ENCODE data around the gene PHLDA2. TPM values are rescaled to one million over a fixed set of nuclear protein-coding genes. Genes with fewer than 3 reads are reported as not detected.
A peak's percentile ranks its signal among the peaks of the same experiment; 100 is the strongest.

Gene PHLDA2
- polyA plus RNA-seq, 1 donor (not counting 4 experiments of a cell fraction or from before 2014, with no cell fraction given) = 24.3 TPM

DNA sequence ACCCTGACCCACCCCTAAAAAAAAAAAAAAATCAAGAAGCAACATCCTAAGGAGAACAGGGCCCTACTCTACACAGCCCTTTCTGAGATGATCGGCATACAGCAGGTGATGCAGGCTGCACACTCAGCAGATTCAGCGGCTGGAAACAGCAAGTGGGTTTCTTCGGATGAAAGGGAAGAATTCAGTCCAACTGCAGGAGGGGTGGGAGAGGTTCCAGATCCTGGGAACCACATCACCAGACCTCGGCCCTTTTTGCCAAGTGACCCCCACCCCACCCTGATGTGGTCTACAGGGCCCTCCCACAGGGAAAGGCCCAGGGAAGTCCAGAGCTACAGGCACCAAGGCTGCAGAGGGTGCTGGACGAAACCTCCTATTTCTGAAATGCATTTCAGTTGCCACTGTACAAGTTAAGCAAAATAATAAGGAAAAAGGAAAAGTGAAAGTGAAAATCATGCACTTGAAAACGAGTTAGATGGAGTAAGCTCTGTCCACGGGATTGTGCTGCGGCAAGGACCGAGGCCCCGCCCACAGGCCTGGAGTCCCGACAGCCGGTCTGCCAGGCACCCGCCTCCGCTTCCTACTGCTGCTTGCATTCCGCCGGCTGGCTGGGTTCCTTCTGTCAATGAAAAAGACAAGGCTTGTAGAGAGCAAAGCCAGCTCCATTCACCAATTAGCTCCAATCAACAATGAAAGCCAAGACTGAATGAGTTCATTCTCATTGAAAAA lies 16.0 kb upstream of the PHLDA2 start:
- dilution Hi-C loops (cut with MboI; ENCODE audit: extremely low pct_ligation_motif_present, low sequenced_read_pairs) = no loop called here
- TF ChIP-seq, protein P1, sequence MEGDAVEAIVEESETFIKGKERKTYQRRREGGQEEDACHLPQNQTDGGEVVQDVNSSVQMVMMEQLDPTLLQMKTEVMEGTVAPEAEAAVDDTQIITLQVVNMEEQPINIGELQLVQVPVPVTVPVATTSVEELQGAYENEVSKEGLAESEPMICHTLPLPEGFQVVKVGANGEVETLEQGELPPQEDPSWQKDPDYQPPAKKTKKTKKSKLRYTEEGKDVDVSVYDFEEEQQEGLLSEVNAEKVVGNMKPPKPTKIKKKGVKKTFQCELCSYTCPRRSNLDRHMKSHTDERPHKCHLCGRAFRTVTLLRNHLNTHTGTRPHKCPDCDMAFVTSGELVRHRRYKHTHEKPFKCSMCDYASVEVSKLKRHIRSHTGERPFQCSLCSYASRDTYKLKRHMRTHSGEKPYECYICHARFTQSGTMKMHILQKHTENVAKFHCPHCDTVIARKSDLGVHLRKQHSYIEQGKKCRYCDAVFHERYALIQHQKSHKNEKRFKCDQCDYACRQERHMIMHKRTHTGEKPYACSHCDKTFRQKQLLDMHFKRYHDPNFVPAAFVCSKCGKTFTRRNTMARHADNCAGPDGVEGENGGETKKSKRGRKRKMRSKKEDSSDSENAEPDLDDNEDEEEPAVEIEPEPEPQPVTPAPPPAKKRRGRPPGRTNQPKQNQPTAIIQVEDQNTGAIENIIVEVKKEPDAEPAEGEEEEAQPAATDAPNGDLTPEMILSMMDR (optimal IDR thresholded peaks at IDR 0.05 in 1 of 3, IDR thresholded peaks at IDR 0.05 in 1 of 3, conservative IDR thresholded peaks at IDR 0.05 in 1 of 3; ENCODE audit: extremely low read depth in 1 of 3, insufficient read depth in 2 of 3, low read length in 3 of 3) = no peak
- no peak overlapping the region for H2AFZ ChIP-seq (ENCODE audit: control insufficient read depth, low read length)
- DNase-seq (ENCODE audit: low read depth, low spot score) = no peak
- H3K9ac ChIP-seq (ENCODE audit: control insufficient read depth, extremely low read depth, insufficient read depth, low read length) = no peak overlapping the region
- peaks cover 5% of the 10 kb centered on the region for H3K79me2 ChIP-seq (ENCODE audit: control insufficient read depth, insufficient read depth, low read length)
- no peaks in the 10 kb centered on the region for H3K9me1 ChIP-seq (ENCODE audit: control insufficient read depth, extremely low read depth, insufficient read depth, low read length)
- H3K4me2 ChIP-seq (ENCODE audit: control insufficient read depth, extremely low read depth, insufficient read depth, low read depth, low read length) = no peak overlapping the region
- peaks cover 21% of the 10 kb centered on the region for H3K4me1 ChIP-seq (ENCODE audit: control insufficient read depth, extremely low read depth, insufficient read depth, low read length)
- peaks cover 11% of the 10 kb centered on the region for H4K20me1 ChIP-seq (ENCODE audit: control insufficient read depth, extremely low read depth, insufficient read depth, low read length)
- H3K27me3 ChIP-seq (ENCODE audit: control insufficient read depth, extremely low read depth, insufficient read depth, low read length) = no peaks in the 10 kb centered on the region
- H3K36me3 ChIP-seq (ENCODE audit: control insufficient read depth in 2 of 2, extremely low read depth in 1 of 2, insufficient read depth in 2 of 2, low read length in 2 of 2) = peaks cover 21 to 47% of the 10 kb centered on the region in 2 experiments
- FAIRE-seq = peak; percentile 5
- no peak overlapping the region for H3K4me3 ChIP-seq (ENCODE audit: control insufficient read depth in 2 of 3, extremely low read depth in 1 of 3, insufficient read depth in 2 of 3, low read depth in 1 of 3, low read length in 3 of 3)
- no peak overlapping the region for H3K27ac ChIP-seq (ENCODE audit: control insufficient read depth, insufficient read depth, low read length)
- no peaks in the 10 kb centered on the region for H3K9me3 ChIP-seq (ENCODE audit: control insufficient read depth, low read depth, low read length)

DNA sequence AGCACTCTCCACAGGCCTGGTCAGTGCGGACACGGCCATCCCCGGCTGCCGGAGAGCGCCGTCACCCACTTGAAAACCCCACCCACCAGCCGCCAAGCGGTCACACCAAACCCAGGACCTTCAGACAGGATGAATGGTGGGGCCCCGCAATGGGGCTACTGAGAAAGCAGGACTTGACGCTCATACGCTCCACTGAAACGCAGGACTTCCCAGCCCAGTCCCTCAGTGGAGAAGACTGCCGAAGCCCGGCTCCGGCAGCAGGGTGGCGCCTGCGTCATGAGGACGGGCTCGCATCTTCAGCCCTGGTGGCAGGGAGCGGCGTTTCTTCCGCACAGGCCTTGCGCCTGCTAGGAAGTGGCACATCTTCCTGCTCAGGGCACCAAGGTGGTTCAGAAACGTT lies 15.3 kb upstream of the PHLDA2 start:
- dilution Hi-C loops (cut with MboI; ENCODE audit: extremely low pct_ligation_motif_present, low sequenced_read_pairs) = no loop called here
- H3K9me3 ChIP-seq (ENCODE audit: control insufficient read depth, low read depth, low read length) = no peaks in the 10 kb centered on the region
- TF ChIP-seq, protein P1 (optimal IDR thresholded peaks at IDR 0.05 in 1 of 3, IDR thresholded peaks at IDR 0.05 in 1 of 3, conservative IDR thresholded peaks at IDR 0.05 in 1 of 3; ENCODE audit: extremely low read depth in 1 of 3, insufficient read depth in 2 of 3, low read length in 3 of 3) = no peak
- TF ChIP-seq EZH2 (IDR thresholded peaks at IDR 0.05; ENCODE audit: low read length) = no peak
- FAIRE-seq = no peak
- no peak overlapping the region for H3K9ac ChIP-seq (ENCODE audit: control insufficient read depth, extremely low read depth, insufficient read depth, low read length)
- peaks cover 21% of the 10 kb centered on the region for H3K4me1 ChIP-seq (ENCODE audit: control insufficient read depth, extremely low read depth, insufficient read depth, low read length)
- no peak for DNase-seq (ENCODE audit: low read depth, low spot score)
- no peak overlapping the region for H3K4me3 ChIP-seq (ENCODE audit: control insufficient read depth in 2 of 3, extremely low read depth in 1 of 3, insufficient read depth in 2 of 3, low read depth in 1 of 3, low read length in 3 of 3)
- H3K27ac ChIP-seq (ENCODE audit: control insufficient read depth, insufficient read depth, low read length) = no peak overlapping the region
- no peaks in the 10 kb centered on the region for H3K79me2 ChIP-seq (ENCODE audit: control insufficient read depth, insufficient read depth, low read length)
- no peak overlapping the region for H3K4me2 ChIP-seq (ENCODE audit: control insufficient read depth, extremely low read depth, insufficient read depth, low read depth, low read length)
- peaks cover 17 to 42% of the 10 kb centered on the region in 2 experiments for H3K36me3 ChIP-seq (ENCODE audit: control insufficient read depth in 2 of 2, extremely low read depth in 1 of 2, insufficient read depth in 2 of 2, low read length in 2 of 2)
- no peak overlapping the region for H2AFZ ChIP-seq (ENCODE audit: control insufficient read depth, low read length)
- H4K20me1 ChIP-seq (ENCODE audit: control insufficient read depth, extremely low read depth, insufficient read depth, low read length) = peaks cover 11% of the 10 kb centered on the region
- no peaks in the 10 kb centered on the region for H3K27me3 ChIP-seq (ENCODE audit: control insufficient read depth, extremely low read depth, insufficient read depth, low read length)
- H3K9me1 ChIP-seq (ENCODE audit: control insufficient read depth, extremely low read depth, insufficient read depth, low read length) = no peaks in the 10 kb centered on the region

All from keratinocyte (primary cell).